Immature natural killer cell (primary cell): ENCODE data around the gene SENP1. TPM values are rescaled to one million over a fixed set of nuclear protein-coding genes. Genes with fewer than 3 reads are reported as not detected.

Source experiments
- DNase-seq, 3 donors: peaks; one replicate each; pipeline ENCODE4 v3.0.0; 2022; ENCODE audit warnings: mixed read lengths in 1 of 3
- H3K27ac Mint-ChIP-seq, 6 donors: one replicate each; pipeline ENCODE4 v1.8.0; 2020; ENCODE audit warnings: mixed read lengths in 6 of 6, mild to moderate bottlenecking in 5 of 6, inconsistent platforms in 4 of 6, moderate library complexity in 3 of 6
- H3K27me3 Mint-ChIP-seq, 3 donors: one replicate each; pipeline ENCODE4 v1.8.0; 2020 to 2021; ENCODE audit warnings: low read depth in 3 of 3, mild to moderate bottlenecking in 3 of 3, mixed read lengths in 3 of 3, moderate library complexity in 3 of 3, inconsistent platforms in 1 of 3
- H3K36me3 Mint-ChIP-seq, 3 donors: one replicate each; pipeline ENCODE4 v1.8.0; 2020; ENCODE audit warnings: mixed read lengths in 3 of 3, inconsistent platforms in 2 of 3, mild to moderate bottlenecking in 2 of 3
- H3K4me1 Mint-ChIP-seq, 2 donors: one replicate each; pipeline ENCODE4 v1.8.0; 2020; ENCODE audit warnings: inconsistent platforms in 2 of 2, mild to moderate bottlenecking in 2 of 2, mixed read lengths in 2 of 2, moderate library complexity in 1 of 2
- H3K4me3 Mint-ChIP-seq, 5 donors: one replicate each; pipeline ENCODE4 v1.8.0; 2020; ENCODE audit warnings: mild to moderate bottlenecking in 5 of 5, mixed read lengths in 5 of 5, inconsistent platforms in 3 of 5, moderate library complexity in 3 of 5
- H3K9me3 Mint-ChIP-seq, 6 donors: one replicate each; pipeline ENCODE4 v1.8.0; 2020; ENCODE audit warnings: mild to moderate bottlenecking in 6 of 6, mixed read lengths in 6 of 6, inconsistent platforms in 4 of 6, moderate library complexity in 3 of 6
- polyA plus RNA-seq, 3 donors: library from polyadenylated mRNA; unstranded; fragments of 300-500 nt; fragmentation: Illumina TruSeq; gene quantifications; one replicate each; pipeline ENCODE4 v1.2.3, GENCODE V29; 2021

Gene SENP1
- polyA plus RNA-seq, 3 donors from 2014 or later: 4.0 to 14.6 (median 8.5) TPM

- Mint-ChIP-seq H3K27me3 (peaks cover 7 to 11% (median 9%) of the 10 kb centered on the region in 3 donors), H3K36me3 (peaks cover 0 to 3% (median 3%) of the 10 kb centered on the region in 3 donors), H3K27ac (no peak overlapping the region), H3K9me3 (peaks cover 0 to 2% (median 0%) of the 10 kb centered on the region in 6 donors), H3K4me3 (no peak overlapping the region), H3K4me1 (peaks cover 17 to 18% of the 10 kb centered on the region in 2 donors)
- DNase-seq: no peak
Measured at GRCh38 chr12:47993491-47993890, 112.4 kb downstream of the SENP1 start.

Other genes starting within 250 kb of the SENP1 start
- gene VDR, start 201.1 kb downstream of the SENP1 start, polyA plus RNA-seq: under 1 TPM in 1 of 3 donors, not detected in 2; 0.04 TPM
- 10 to 100 TPM; 56.9 to 73.5 (median 62.6) TPM for gene TMEM106C, start 142.5 kb downstream of the SENP1 start, polyA plus RNA-seq
- gene COL2A1, start 101.6 kb downstream of the SENP1 start, polyA plus RNA-seq: not detected
- gene PFKM, start 13.3 kb upstream of the SENP1 start, polyA plus RNA-seq: 1 to 10 TPM; 2.0 to 2.7 (median 2.7) TPM
- gene ASB8, start 51.4 kb upstream of the SENP1 start, polyA plus RNA-seq: 100 to 1,000 TPM in 1 of 3 donors, 10 to 100 TPM in 2; 68.0 to 140 (median 84.2) TPM
- gene CCDC184, start 77.6 kb upstream of the SENP1 start, polyA plus RNA-seq: under 1 TPM in 2 of 3 donors, not detected in 1; 0.23 to 0.44 TPM
- not detected for gene OR10AD1, start 97.2 kb upstream of the SENP1 start, polyA plus RNA-seq
- gene ZNF641, start 244.8 kb upstream of the SENP1 start, polyA plus RNA-seq: 10 to 100 TPM in 2 of 3 donors, 1 to 10 TPM in 1; 9.4 to 26.3 (median 14.5) TPM